Neural progenitor cell (in vitro differentiated cells): Measurements from ENCODE around the gene TP63. TPM values are rescaled to one million over a fixed set of nuclear protein-coding genes. Genes with fewer than 3 reads are reported as not detected.
"Not testable (repeated sequence)": the region's sequence is repeated elsewhere in the genome, so short reads cannot be mapped to it uniquely, and the experiment has no call there.

ENCODE experiments used
- DNase-seq: peaks from one replicate; pipeline ENCODE4 v3.0.0-alpha.2; 2016; ENCODE audit warnings: low spot score
- H2AFZ ChIP-seq: fragments of 200-600 bp; sonication (generic); replicated peaks from 2 replicates; pipeline ENCODE4 v1.6.1; 2016; ENCODE audit warnings: antibody characterized with exemption
- H3F3A ChIP-seq: fragments of 200-600 bp; sonication (generic); 2 replicates; pipeline ENCODE4 v1.6.1; 2016; ENCODE audit warnings: antibody characterized with exemption, low read depth
- H3K27ac ChIP-seq: fragments of 200-600 bp; sonication (generic); 2 replicates; pipeline ENCODE4 v1.5.1; 2016; ENCODE audit warnings: mild to moderate bottlenecking
- H3K27me3 ChIP-seq: fragments of 200-600 bp; sonication (generic); 2 replicates; pipeline ENCODE4 v1.6.1; 2016; ENCODE audit warnings: mild to moderate bottlenecking, moderate library complexity
- H3K36me3 ChIP-seq: fragments of 200-600 bp; sonication (generic); 2 replicates; pipeline ENCODE4 v1.5.1; 2016
- H3K4me1 ChIP-seq: fragments of 200-600 bp; sonication (generic); 2 replicates; pipeline ENCODE4 v1.6.1; 2016; ENCODE audit warnings: mixed run types
- H3K4me2 ChIP-seq: fragments of 200-600 bp; sonication (generic); 2 replicates; pipeline ENCODE4 v1.6.1; 2016
- H3K4me3 ChIP-seq: fragments of 200-600 bp; sonication (generic); 2 replicates; pipeline ENCODE4 v1.5.1; 2016
- H3K79me2 ChIP-seq: fragments of 200-600 bp; sonication (generic); 2 replicates; pipeline ENCODE4 v1.6.1; 2016; ENCODE audit warnings: low read depth
- H3K9ac ChIP-seq: fragments of 200-600 bp; sonication (generic); 2 replicates; pipeline ENCODE4 v1.6.1; 2016
- H3K9me3 ChIP-seq: fragments of 200-600 bp; sonication (generic); 2 replicates; pipeline ENCODE4 v1.5.1; 2016; ENCODE audit warnings: low read depth
- H4K20me1 ChIP-seq: fragments of 200-600 bp; sonication (generic); 2 replicates; pipeline ENCODE4 v1.6.1; 2016; ENCODE audit warnings: low read depth
- H3K27ac Mint-ChIP-seq: 3 replicates; pipeline ENCODE4 v1.8.0; 2021; ENCODE audit warnings: mixed read lengths
- H3K27me3 Mint-ChIP-seq: 2 replicates; pipeline ENCODE4 v1.8.0; 2022; ENCODE audit warnings: low read depth, mild to moderate bottlenecking, inconsistent platforms, moderate library complexity, mixed read lengths; ENCODE audit not compliant: insufficient read depth
- H3K36me3 Mint-ChIP-seq: 3 replicates; pipeline ENCODE4 v1.8.0; 2021; ENCODE audit warnings: mixed read lengths
- H3K4me1 Mint-ChIP-seq: 3 replicates; pipeline ENCODE4 v1.8.0; 2021; ENCODE audit warnings: mixed read lengths
- H3K4me3 Mint-ChIP-seq: 3 replicates; pipeline ENCODE4 v1.8.0; 2021; ENCODE audit warnings: mild to moderate bottlenecking, moderate library complexity, mixed read lengths
- H3K9me3 Mint-ChIP-seq: 3 replicates; pipeline ENCODE4 v1.8.0; 2020; ENCODE audit warnings: mixed read lengths
- CTCF ChIP-seq: fragments of 200-600 bp; sonication (generic); IDR thresholded peaks from 2 replicates; pipeline ENCODE4 v1.5.1; 2017; ENCODE audit warnings: antibody characterized with exemption, mild to moderate bottlenecking
- EZH2 ChIP-seq: fragments of 200-600 bp; sonication (generic); IDR thresholded peaks from 2 replicates; pipeline ENCODE4 v1.6.1; 2017; ENCODE audit warnings: antibody characterized with exemption, mild to moderate bottlenecking, moderate library complexity
- EZH2phosphoT487 ChIP-seq: fragments of 200-600 bp; sonication (generic); IDR thresholded peaks from 2 replicates; pipeline ENCODE4 v1.6.1; 2017; ENCODE audit warnings: antibody characterized with exemption
- total RNA-seq: library from RNA; depleted of rRNA; stranded (reverse); fragments of >200 nt; gene quantifications from 2 replicates; pipeline ENCODE4 v1.2.3, GENCODE V29; 2015; ENCODE audit warnings: low replicate concordance

Gene TP63
- total RNA-seq, 1 donor from 2014 or later, result 0.62 TPM

DNA sequence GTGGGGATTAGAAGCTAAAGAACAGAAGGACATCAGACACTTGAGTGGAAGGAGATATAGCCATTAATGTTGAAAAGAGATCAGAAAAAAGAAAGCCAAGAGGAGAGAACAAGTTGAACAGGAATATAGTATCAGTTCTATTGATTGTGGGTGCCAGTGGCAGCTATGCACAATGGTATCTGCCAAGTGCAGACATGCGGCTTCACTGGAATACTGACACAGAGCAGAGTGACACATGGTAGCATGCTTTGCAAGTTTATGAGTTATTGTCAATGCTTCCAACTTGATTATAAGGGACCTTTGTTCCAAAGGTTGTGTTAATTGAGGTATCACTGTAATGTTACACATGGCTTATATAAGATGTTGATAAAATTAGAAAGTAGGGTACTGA is 42.0 kb upstream of the TP63 start:
- no peaks in the 10 kb centered on the region for H3K9me3 Mint-ChIP-seq
- H3F3A ChIP-seq, result no peaks in the 10 kb centered on the region
- H3K27ac ChIP-seq, result no peak overlapping the region
- no peak overlapping the region for H3K4me2 ChIP-seq
- TF ChIP-seq EZH2, result no peak
- TF ChIP-seq EZH2phosphoT487, result no peak
- TF ChIP-seq CTCF, result no peak
- H3K27me3 Mint-ChIP-seq, result no peaks in the 10 kb centered on the region
- H3K36me3 Mint-ChIP-seq, result no peaks in the 10 kb centered on the region
- H3K4me3 ChIP-seq, result no peak overlapping the region
- no peak overlapping the region for H3K27ac Mint-ChIP-seq
- no peaks in the 10 kb centered on the region for H3K36me3 ChIP-seq
- no peak overlapping the region for H2AFZ ChIP-seq
- no peak overlapping the region for H3K4me3 Mint-ChIP-seq
- no peak overlapping the region for H3K9ac ChIP-seq
- DNase-seq, result no peak
- no peaks in the 10 kb centered on the region for H3K4me1 ChIP-seq
- no peaks in the 10 kb centered on the region for H3K27me3 ChIP-seq
- H4K20me1 ChIP-seq, result no peaks in the 10 kb centered on the region
- H3K79me2 ChIP-seq, result no peaks in the 10 kb centered on the region
- no peaks in the 10 kb centered on the region for H3K4me1 Mint-ChIP-seq
- no peaks in the 10 kb centered on the region for H3K9me3 ChIP-seq

DNA sequence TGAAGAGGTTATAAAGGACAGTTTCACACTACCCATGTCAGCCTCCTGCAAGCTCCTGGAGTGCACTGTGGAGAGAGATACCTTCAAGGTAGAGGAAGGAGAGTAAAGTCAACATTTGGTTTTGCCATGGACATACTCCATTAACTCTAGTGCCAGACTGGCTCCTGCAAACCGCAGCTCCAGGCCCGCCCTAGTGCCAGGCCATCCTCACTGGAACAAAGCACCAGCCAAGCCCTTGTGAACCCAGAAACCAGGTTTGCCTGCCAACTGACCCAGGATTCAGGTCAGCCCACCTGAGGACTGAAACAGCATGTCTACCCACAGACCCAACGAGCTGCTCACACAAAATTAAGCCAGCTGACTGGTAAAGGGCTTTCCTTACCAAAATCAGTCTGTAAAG is 41.0 kb upstream of the TP63 start:
- H3K9me3 ChIP-seq, result no peaks in the 10 kb centered on the region
- Mint-ChIP-seq H3K4me3 (no peak overlapping the region), H3K27ac (no peak overlapping the region), H3K4me1 (no peaks in the 10 kb centered on the region), H3K36me3 (no peaks in the 10 kb centered on the region), H3K9me3 (no peaks in the 10 kb centered on the region), H3K27me3 (no peaks in the 10 kb centered on the region)
- H3K36me3 ChIP-seq, result no peaks in the 10 kb centered on the region
- no peak overlapping the region for H3K4me2 ChIP-seq
- no peak overlapping the region for H3K9ac ChIP-seq
- H3F3A ChIP-seq, result no peaks in the 10 kb centered on the region
- no peak overlapping the region for H2AFZ ChIP-seq
- H3K4me3 ChIP-seq, result no peak overlapping the region
- no peak for DNase-seq
- H3K27ac ChIP-seq, result no peak overlapping the region
- H3K4me1 ChIP-seq, result no peaks in the 10 kb centered on the region
- TF ChIP-seq EZH2phosphoT487, result no peak
- no peak for TF ChIP-seq EZH2
- no peak for TF ChIP-seq CTCF
- H3K27me3 ChIP-seq, result no peaks in the 10 kb centered on the region
- no peaks in the 10 kb centered on the region for H4K20me1 ChIP-seq
- no peaks in the 10 kb centered on the region for H3K79me2 ChIP-seq

DNA sequence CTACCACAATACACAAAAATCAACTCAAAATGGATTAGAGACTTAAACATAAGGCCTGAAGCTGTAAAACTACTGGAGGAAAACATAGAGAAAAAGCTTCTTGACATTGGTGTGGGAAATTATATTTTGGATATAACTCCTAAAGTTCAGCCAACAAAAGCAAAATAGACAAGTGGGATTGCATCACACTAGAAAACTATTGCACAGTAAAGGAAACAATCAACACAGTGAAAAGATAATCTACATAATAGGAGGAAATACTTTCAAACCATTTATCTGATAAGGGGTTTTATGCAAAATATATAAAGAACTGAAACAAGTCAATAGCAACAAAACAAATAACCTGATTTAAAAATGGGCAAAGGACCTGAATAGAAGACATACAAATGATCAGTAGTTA is 37.6 kb upstream of the TP63 start:
- H3K36me3 Mint-ChIP-seq, result no peaks in the 10 kb centered on the region
- Histone ChIP-seq H3K36me3 (no peaks in the 10 kb centered on the region), H3K9ac (no peak overlapping the region), H3K9me3 (no peaks in the 10 kb centered on the region), H3K4me3 (no peak overlapping the region), H4K20me1 (no peaks in the 10 kb centered on the region), H3K27ac (no peak overlapping the region), H2AFZ (no peak overlapping the region), H3K27me3 (no peaks in the 10 kb centered on the region), H3K79me2 (no peaks in the 10 kb centered on the region), H3F3A (no peaks in the 10 kb centered on the region), H3K4me2 (no peak overlapping the region), H3K4me1 (no peaks in the 10 kb centered on the region)
- no peak overlapping the region for H3K4me3 Mint-ChIP-seq
- no peak for TF ChIP-seq EZH2
- no peak for TF ChIP-seq CTCF
- TF ChIP-seq EZH2phosphoT487, result no peak
- no peaks in the 10 kb centered on the region for H3K4me1 Mint-ChIP-seq
- peaks cover 3% of the 10 kb centered on the region for H3K9me3 Mint-ChIP-seq
- DNase-seq, result no peak
- H3K27me3 Mint-ChIP-seq, result no peaks in the 10 kb centered on the region
- no peak overlapping the region for H3K27ac Mint-ChIP-seq

- H3K9me3 Mint-ChIP-seq, DNase-seq, H3F3A ChIP-seq, H3K27ac ChIP-seq, H3K27me3 ChIP-seq, H3K4me3 Mint-ChIP-seq, H3K4me1 Mint-ChIP-seq, H3K4me3 ChIP-seq, H3K27ac Mint-ChIP-seq, H3K4me1 ChIP-seq, H2AFZ ChIP-seq, H3K4me2 ChIP-seq, H3K36me3 ChIP-seq, H3K9ac ChIP-seq, H3K27me3 Mint-ChIP-seq, H3K36me3 Mint-ChIP-seq, H3K9me3 ChIP-seq, H4K20me1 ChIP-seq, H3K79me2 ChIP-seq: not testable (repeated sequence)
Measured at GRCh38 chr3:189596078-189596979, 34.9 kb upstream of the TP63 start.
